HG02571 (cell line): ENCODE measurements around the gene CCNY.

ENCODE experiments used
- ATAC-seq: cut with Tn5 transposase; IDR thresholded peaks from one replicate; pipeline ENCODE4 v1.9.1; 2021; ENCODE audit warnings: mild to moderate bottlenecking, moderate library complexity; ENCODE audit not compliant: unreplicated experiment

CCNY gene

GRCh38 chr10:35423505-35424306 is 87.4 kb downstream of the CCNY start:
- no peak for ATAC-seq

- ATAC-seq, result no peak
These were observed 88.5 kb downstream of the CCNY start for GRCh38 chr10:35424680-35425285.

- ATAC-seq, result no peak
These were observed 89.3 kb downstream of the CCNY start for GRCh38 chr10:35425595-35425994.

GRCh38 chr10:35426657-35427056 is 90.3 kb downstream of the CCNY start:
- no peak for ATAC-seq

DNA sequence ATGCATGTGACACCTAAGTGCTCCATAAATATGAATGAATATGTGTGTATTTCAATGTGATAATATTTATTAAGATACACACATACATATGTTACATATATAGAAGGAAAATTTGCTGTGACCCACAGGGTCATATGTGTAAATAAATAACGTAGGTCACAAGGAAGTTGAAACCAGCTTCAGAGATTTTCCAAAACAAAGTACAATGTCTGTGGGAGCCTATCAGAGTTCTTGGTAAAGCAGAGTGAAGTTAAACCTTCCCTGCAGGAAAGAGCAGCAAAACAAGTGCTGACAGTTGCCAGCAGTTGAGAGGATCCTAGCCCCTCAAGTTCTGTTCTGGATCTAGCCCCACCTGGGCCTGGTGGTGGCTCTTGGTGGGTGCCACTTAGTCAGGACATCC is 91.2 kb downstream of the CCNY start:
- no peak for ATAC-seq

GRCh38 chr10:35428521-35428920 is 92.2 kb downstream of the CCNY start:
- ATAC-seq, result no peak

GRCh38 chr10:35432781-35433338 is 96.6 kb downstream of the CCNY start:
- no peak for ATAC-seq

DNA sequence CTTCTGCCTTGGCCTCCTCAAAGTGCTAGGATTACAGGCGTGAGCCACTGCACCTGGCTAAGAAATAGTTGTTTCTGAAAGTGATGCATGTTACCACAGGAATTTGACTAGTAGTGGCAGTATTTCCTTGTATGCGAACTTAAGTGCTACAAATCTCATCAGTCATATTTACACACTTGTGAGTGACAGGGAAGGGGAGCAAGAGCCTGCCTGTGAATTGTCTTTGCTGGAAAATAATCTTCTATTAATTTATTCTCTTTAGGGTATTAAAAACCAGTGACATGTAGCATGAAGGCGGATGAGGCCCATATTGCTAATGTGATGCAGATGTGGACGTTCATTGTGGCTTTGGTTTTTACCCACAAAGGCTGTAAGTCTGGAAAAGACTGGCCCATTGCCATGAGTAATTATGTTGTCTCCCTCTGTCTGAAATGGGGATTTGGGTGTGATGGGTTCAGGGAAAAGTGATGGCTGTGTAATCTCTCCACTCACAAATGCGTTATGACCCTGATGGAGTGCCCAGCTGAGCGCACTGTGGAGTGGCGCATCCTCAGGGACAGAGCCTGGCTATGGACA is 97.6 kb downstream of the CCNY start:
- no peak for ATAC-seq

- ATAC-seq, result no peak
These were observed 98.2 kb downstream of the CCNY start for GRCh38 chr10:35434533-35434932.

DNA sequence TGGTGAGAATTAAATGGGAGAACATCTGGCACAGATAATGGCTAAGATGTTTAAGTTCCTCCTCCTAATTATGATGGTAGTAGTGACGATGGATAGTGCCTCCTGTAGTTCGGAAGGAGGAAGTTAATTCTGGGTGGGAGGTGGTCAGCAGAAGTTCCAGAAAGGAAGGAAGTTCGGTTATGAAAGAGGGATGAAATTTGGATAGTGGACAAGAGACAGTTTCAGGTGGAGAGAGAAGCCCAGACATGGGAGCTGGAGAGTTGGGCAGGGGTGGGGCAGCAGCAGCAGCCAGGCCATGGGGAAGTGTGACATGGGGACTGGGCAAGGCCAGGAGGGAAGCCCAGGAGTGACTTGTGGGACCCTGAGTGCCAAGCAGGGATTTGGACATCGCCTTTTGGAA is 99.5 kb downstream of the CCNY start:
- ATAC-seq, result no peak

GRCh38 chr10:35437829-35438228 is 101.5 kb downstream of the CCNY start:
- no peak for ATAC-seq

- ATAC-seq, result no peak
These were observed 102.6 kb downstream of the CCNY start for GRCh38 chr10:35438718-35439571.

DNA sequence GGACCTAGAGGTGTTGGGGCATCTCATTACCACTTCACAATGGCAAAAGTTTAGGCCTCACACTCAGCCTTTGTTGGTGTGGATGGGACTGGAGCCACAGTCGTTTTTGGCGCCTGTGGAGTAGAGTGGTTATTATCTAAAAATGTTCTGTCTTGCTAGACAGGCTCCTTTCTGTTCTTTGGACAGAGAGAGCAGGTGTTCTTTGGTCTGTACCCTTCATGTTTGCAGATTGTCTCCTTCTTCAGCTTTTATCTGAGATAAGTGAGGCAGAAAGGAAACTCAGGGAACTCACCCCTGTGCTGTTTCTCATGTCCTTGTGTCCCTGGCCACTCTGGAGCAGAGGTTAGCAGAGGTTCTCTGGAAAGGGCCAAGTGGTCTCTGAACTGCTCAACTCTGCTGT is 103.7 kb downstream of the CCNY start:
- ATAC-seq, result no peak

GRCh38 chr10:35442028-35442427 is 105.7 kb downstream of the CCNY start:
- no peak for ATAC-seq

DNA sequence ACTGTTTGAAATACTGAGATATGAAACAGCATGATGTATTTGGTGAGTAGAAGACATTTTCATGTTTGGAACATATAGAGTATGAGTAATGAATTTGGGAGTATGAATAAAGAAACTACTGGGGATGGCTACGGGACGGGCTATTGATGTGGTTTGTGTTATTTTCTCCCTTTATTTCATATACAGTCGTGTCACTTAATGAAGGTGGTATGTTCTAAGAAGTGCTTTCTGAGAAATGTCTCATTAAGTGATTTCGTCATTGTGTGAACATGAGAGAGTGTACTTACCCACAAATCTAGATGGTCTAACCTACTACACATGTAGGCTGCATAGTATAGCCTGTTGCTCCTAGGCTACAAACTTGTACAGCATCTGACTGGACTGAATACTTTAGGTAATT is 106.3 kb downstream of the CCNY start:
- ATAC-seq, result no peak

DNA sequence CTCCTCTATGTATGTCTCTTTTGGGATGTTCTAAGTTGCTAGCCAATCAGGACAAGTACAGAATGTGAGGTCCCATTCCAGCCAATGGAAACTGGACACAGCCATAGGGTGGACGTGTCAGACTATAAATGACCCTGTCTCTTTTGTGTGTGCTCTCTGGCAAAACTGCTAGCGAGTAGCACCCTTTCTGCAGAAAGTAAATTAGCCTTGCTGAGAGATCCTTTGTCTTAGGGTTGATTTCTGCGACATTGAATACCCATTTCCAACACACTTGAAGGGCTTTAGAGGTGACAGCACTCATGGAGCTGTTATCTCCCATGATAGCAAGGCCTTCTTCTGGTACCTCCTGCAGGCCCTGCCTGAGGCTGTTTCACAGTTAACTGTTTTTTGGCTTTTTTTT is 107.5 kb downstream of the CCNY start:
- no peak for ATAC-seq

GRCh38 chr10:35445150-35445884 is 109.0 kb downstream of the CCNY start:
- ATAC-seq, result no peak

- ATAC-seq, result no peak
These were observed 110.1 kb downstream of the CCNY start for GRCh38 chr10:35446439-35446838.

DNA sequence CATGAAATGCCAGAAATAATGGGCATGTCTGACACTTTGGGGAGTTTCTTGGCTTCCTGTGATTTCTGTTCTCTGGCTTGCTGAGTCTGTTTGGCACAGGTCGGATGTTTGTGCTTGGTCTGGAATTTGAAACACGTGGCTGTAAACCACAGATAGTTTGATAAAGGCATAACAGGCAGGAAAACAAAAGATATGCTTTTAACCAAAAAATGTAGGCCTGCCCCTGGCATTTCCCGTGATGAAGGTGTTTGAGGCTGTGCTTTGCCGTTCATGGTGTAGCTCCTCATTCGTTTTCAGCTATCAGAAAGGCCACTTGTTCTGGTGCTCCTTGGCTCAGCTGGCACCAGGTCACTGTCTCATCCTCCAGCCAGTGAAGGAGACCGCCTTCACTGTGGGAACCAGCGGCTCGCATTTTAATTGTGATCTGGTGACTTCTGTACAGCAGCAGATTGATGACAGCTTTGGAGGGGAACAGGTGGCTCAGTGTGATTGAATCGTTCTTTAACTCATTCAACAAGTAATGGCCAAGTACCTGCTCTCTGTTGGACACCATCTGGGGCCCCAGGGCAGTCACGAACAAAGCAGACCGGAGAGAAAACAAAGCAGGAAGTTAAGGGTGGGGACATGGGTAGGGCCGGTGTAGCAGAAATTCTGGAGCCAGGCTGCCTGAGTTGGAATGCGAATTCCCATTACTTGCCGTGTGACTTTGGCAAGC is 111.5 kb downstream of the CCNY start:
- ATAC-seq, result no peak
